Gastrocnemius medialis (tissue), 4 donors: ENCODE results near the gene MEF2C. TPM values are rescaled to one million over a fixed set of nuclear protein-coding genes. Genes with fewer than 3 reads are reported as not detected.

Source experiments
- ATAC-seq, 2 donors: fragments of 150-250 bp; one replicate each; pipeline ENCODE4 v1.9.1; 2016
- DNase-seq, 2 donors: peaks; one replicate each; pipeline ENCODE4 v3.0.0-alpha.2; 2019
- H3K27ac ChIP-seq, 4 donors: fragments of 200-600 bp; sonication (generic); 1 replicate in 1 of 4; 2 replicates in 3 of 4; pipeline ENCODE4 v1.5.1; 2016 to 2018; ENCODE audit warnings: mild to moderate bottlenecking in 2 of 4, moderate library complexity in 1 of 4
- H3K27me3 ChIP-seq, 3 donors: fragments of 200-600 bp; sonication (generic) in 2 of 3; 1 replicate in 1 of 3; 2 replicates in 2 of 3; pipeline versions ENCODE4 v1.5.1 to v1.6.0; 2016 to 2019; ENCODE audit warnings: mild to moderate bottlenecking in 1 of 3, moderate library complexity in 1 of 3
- H3K36me3 ChIP-seq, 2 donors: fragments of 200-600 bp; sonication (generic) in 1 of 2; one replicate each; pipeline ENCODE4 v1.5.1; 2017 to 2018
- H3K4me1 ChIP-seq, 2 donors: fragments of 200-600 bp; sonication (generic) in 1 of 2; one replicate each; pipeline ENCODE4 v1.5.1; 2016 to 2017; ENCODE audit warnings: mild to moderate bottlenecking in 2 of 2
- H3K4me3 ChIP-seq, 4 donors: fragments of 200-600 bp; sonication (generic) in 3 of 4; 1 replicate in 1 of 4; 2 replicates in 3 of 4; pipeline ENCODE4 v1.5.1; 2016 to 2019; ENCODE audit warnings: mild to moderate bottlenecking in 2 of 4
- H3K9me3 ChIP-seq, 3 donors: fragments of 200-600 bp; sonication (generic) in 2 of 3; 1 replicate in 1 of 3; 2 replicates in 2 of 3; pipeline ENCODE4 v1.5.1; 2016 to 2019
- POLR2A ChIP-seq, 2 donors: fragments of 450-650 bp; IDR thresholded peaks; one replicate each; pipeline ENCODE4 v1.6.1; 2017; ENCODE audit warnings: antibody characterized with exemption in 2 of 2, mild to moderate bottlenecking in 2 of 2, moderate library complexity in 2 of 2
- in situ Hi-C, 4 donors: fragments of 200-750 bp; cut with MboI; loops; one replicate each; pipeline versions ENCODE4 v1.15.0 to v1.8.0; 2017; ENCODE audit warnings: low sequenced_read_pairs in 4 of 4
- intact Hi-C: fragments of 100-400 bp; cut with DNase I; formaldehyde crosslinking; loops from one replicate; pipeline ENCODE4 v1.15.1; 2023; ENCODE audit warnings: low total_unique reads
- total RNA-seq, 4 donors: library from RNA; depleted of rRNA; stranded (reverse); fragments of >200 nt; gene quantifications; one replicate each; pipeline versions ENCODE4 v1.1.0 to v1.2.3, GENCODE V29; 2016
- TF ChIP-seq, protein P1 (sequence below), 5 experiments: fragments of 450-650 bp in 3 of 5; fragments of 200-600 bp in 2 of 5; sonication (generic) in 2 of 5; IDR thresholded peaks in 4 of 5; conservative IDR thresholded peaks in 1 of 5; 1 replicate in 4 of 5; 2 replicates in 1 of 5; pipeline ENCODE4 v1.5.1; 2016 to 2019; ENCODE audit warnings: antibody characterized with exemption in 5 of 5, mild to moderate bottlenecking in 3 of 5, moderate library complexity in 3 of 5

The MEF2C gene
- total RNA-seq, 4 donors from 2014 or later = 63.8 to 192 (median 128) TPM

DNA sequence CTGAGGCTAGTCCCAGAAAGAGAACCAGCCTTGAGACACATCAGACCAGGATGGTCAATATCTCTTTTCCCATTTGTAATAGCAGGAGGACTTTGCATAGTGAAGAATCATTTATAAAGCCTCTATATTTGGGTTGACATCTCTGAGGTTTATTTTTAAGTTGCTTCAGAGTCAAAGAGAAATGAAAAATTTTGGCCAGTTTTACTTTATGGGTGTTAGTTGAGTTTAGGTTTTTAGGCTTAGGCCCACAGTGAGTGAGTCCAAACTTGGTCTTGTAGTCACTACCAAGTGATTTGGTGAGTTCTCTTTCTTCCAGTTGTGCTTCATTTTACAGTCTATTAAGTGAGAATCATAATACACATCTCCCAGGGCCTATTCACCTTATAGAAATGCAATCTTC is 5.3 kb upstream of the MEF2C start:
- H3K27ac ChIP-seq = peak overlapping the region; percentile 86 to 96 (median 94)
- intact Hi-C loops = no loop called here
- no peaks in the 10 kb centered on the region for H3K27me3 ChIP-seq
- H3K9me3 ChIP-seq = no peaks in the 10 kb centered on the region
- peak overlapping the region; percentile 63 to 81 (median 76) for H3K4me3 ChIP-seq
- no peak for ATAC-seq
- DNase-seq = no peak
- in situ Hi-C loops = loop anchor here in 3 of 4 donors (10.0 to 25.0 kb wide), 3 partner anchors 63 to 153 kb away; no protein-coding TSS in a partner anchor
- H3K4me1 ChIP-seq = peaks cover 46 to 52% of the 10 kb centered on the region in 2 donors
- no peaks in the 10 kb centered on the region for H3K36me3 ChIP-seq
- TF ChIP-seq, protein P1, sequence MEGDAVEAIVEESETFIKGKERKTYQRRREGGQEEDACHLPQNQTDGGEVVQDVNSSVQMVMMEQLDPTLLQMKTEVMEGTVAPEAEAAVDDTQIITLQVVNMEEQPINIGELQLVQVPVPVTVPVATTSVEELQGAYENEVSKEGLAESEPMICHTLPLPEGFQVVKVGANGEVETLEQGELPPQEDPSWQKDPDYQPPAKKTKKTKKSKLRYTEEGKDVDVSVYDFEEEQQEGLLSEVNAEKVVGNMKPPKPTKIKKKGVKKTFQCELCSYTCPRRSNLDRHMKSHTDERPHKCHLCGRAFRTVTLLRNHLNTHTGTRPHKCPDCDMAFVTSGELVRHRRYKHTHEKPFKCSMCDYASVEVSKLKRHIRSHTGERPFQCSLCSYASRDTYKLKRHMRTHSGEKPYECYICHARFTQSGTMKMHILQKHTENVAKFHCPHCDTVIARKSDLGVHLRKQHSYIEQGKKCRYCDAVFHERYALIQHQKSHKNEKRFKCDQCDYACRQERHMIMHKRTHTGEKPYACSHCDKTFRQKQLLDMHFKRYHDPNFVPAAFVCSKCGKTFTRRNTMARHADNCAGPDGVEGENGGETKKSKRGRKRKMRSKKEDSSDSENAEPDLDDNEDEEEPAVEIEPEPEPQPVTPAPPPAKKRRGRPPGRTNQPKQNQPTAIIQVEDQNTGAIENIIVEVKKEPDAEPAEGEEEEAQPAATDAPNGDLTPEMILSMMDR (IDR thresholded peaks at IDR 0.05 in 4 of 5, conservative IDR thresholded peaks at IDR 0.05 in 1 of 5) = no peak
- TF ChIP-seq POLR2A (IDR thresholded peaks at IDR 0.05) = no peak

DNA sequence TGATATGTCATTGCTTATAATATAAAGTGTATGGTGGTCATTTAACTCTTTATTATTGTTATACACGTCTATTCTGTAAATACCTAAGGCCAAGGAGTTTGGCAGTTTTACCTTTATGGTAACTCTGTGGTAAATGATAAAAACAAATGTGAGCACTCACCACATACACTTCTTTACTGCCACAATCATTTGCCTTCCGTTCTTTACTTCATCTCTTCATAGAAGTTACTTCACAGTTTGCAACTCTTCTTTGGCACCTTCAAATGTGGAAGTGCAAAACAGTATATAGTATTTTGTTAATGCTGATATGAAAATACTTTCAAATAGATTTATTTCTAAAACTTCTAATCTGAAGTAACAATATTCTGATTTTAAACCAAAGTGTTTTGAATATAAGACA is 4.4 kb upstream of the MEF2C start:
- in situ Hi-C loops = loop anchor here in 3 of 4 donors (10.0 to 25.0 kb wide), 3 partner anchors 63 to 153 kb away; no protein-coding TSS in a partner anchor
- H3K36me3 ChIP-seq = no peaks in the 10 kb centered on the region
- peaks cover 43 to 44% of the 10 kb centered on the region in 2 donors for H3K4me1 ChIP-seq
- peak overlapping the region; percentile 40 to 81 (median 54) for H3K4me3 ChIP-seq
- no peaks in the 10 kb centered on the region for H3K9me3 ChIP-seq
- DNase-seq = no peak
- H3K27ac ChIP-seq = peak overlapping the region; percentile 86 to 96 (median 94)
- TF ChIP-seq POLR2A (IDR thresholded peaks at IDR 0.05) = no peak
- TF ChIP-seq, protein P1 (IDR thresholded peaks at IDR 0.05 in 4 of 5, conservative IDR thresholded peaks at IDR 0.05 in 1 of 5) = no peak
- intact Hi-C loops = no loop called here
- no peaks in the 10 kb centered on the region for H3K27me3 ChIP-seq
- no peak for ATAC-seq

DNA sequence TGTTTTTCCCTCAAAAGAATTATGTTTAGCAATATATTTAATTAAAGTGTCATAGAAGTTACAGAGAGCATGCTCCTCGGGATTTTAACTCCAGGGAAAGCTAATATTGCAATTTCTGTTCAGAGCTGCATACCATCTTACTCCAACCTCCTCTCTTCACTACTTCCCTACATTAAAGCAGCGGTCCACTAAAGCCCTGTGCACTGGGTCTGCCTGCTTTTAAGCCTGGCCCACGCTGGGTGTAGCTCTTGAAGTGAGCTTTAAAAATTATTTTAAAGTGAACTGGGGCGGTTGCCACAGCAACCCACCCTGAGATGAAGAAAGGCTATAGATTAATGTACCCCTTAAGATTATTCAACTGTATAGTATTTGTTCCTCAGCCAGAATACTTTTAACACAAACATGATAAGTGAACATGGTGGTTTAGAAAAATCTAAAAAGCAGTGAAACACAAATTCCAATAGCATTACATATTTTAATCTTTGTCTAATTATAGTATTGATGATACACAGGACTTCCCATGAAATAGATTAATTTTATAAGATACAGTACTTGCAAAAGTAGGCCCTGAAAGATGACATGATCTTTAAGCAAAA is 3.9 kb upstream of the MEF2C start:
- DNase-seq (no peak), ATAC-seq (no peak)
- H3K9me3 ChIP-seq = no peaks in the 10 kb centered on the region
- H3K4me3 ChIP-seq = peak overlapping the region; percentile 40 to 81 (median 54)
- intact Hi-C loops = no loop called here
- peaks cover 39 to 44% of the 10 kb centered on the region in 2 donors for H3K4me1 ChIP-seq
- H3K36me3 ChIP-seq = no peaks in the 10 kb centered on the region
- H3K27me3 ChIP-seq = no peaks in the 10 kb centered on the region
- in situ Hi-C loops = loop anchor here in 3 of 4 donors (10.0 to 25.0 kb wide), 3 partner anchors 62 to 152 kb away; no protein-coding TSS in a partner anchor
- peak overlapping the region; percentile 86 to 96 (median 94) for H3K27ac ChIP-seq
- TF ChIP-seq, protein P1 (IDR thresholded peaks at IDR 0.05 in 4 of 5, conservative IDR thresholded peaks at IDR 0.05 in 1 of 5) = no peak
- TF ChIP-seq POLR2A (IDR thresholded peaks at IDR 0.05) = no peak

DNA sequence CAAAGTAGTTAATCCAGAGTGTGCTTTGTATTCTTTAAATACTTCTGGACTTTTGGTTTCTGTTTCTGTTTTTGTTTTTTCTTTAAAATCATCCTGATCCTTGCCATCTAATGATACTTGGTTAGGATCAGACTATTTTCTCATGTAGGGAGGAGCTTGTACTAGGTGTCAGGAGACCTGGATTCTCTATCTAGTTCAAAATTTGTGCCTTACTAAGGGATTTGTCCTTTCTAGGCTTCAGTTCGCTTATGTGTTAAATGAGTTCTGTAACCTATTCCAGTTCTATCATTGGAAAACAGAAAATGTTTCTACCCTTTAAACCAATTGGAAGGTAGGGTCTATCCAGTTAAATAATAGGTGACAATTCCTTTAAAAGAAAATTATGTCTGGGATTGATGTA is 3.3 kb upstream of the MEF2C start:
- Histone ChIP-seq H3K4me1 (peaks cover 40 to 46% of the 10 kb centered on the region in 2 donors), H3K27me3 (no peaks in the 10 kb centered on the region), H3K36me3 (no peaks in the 10 kb centered on the region), H3K27ac (peak overlapping the region; percentile 86 to 96 (median 94)), H3K4me3 (peak overlapping the region; percentile 40 to 81 (median 54)), H3K9me3 (no peaks in the 10 kb centered on the region)
- intact Hi-C loops (no loop called here), in situ Hi-C loops (loop anchor here in 3 of 4 donors (10.0 to 25.0 kb wide), 3 partner anchors 61 to 151 kb away; no protein-coding TSS in a partner anchor)
- DNase-seq = no peak
- ATAC-seq = no peak
- TF ChIP-seq POLR2A (IDR thresholded peaks at IDR 0.05) = no peak
- TF ChIP-seq, protein P1 (IDR thresholded peaks at IDR 0.05 in 4 of 5, conservative IDR thresholded peaks at IDR 0.05 in 1 of 5) = no peak
